ENCODE data around the gene PRR27. TPM values are rescaled to one million over a fixed set of nuclear protein-coding genes. Genes with fewer than 3 reads are reported as not detected.

Gene PRR27
- total RNA-seq, 1 donor from 2014 or later, result not detected

DNA sequence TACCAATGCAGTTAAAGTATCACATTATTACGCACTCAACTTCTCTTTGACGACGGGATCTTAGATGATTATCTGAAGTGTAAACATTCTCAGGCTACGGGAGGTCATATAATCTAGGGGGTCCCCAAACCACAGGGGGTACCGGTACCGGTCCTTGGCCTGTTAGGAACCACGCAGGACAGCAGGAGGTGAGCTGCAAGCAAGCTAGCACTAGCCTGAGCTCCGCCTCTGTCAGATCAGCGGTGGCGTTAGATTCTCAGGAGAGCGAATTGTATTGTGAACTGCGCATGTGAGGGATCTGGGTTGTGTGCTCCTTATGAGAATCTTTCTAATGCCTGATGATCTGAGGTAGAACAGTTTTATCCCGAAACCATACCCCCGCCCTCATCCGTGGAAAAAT is 20.6 kb upstream of the PRR27 start:
- H3K4me1 ChIP-seq, result no peaks in the 10 kb centered on the region

DNA sequence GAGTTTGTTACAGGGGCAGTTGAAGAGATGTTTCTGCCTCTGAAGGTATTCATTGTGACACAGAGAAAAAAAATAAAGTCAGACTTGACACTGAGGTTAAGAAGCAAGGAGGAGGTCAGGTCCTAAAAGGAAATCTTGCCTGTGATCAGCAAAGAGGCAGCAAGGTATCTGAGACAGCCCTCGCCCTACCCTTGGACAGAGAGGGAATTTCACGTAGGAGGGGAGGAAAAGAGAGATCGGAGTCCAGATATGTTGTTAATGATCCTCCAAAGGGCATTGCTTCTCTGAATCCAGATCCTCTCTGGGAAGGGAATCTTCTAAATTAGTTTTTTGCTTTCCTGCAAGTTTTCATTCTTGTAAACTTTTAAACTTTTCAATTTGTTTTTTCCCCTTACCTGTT is 15.3 kb upstream of the PRR27 start:
- H3K27me3 ChIP-seq, result no peaks in the 10 kb centered on the region
- intact Hi-C loops (cut with DNase I), result no loop called here
- no peak for TF ChIP-seq POLR2A (IDR thresholded peaks at IDR 0.05)
- TF ChIP-seq, protein P1, sequence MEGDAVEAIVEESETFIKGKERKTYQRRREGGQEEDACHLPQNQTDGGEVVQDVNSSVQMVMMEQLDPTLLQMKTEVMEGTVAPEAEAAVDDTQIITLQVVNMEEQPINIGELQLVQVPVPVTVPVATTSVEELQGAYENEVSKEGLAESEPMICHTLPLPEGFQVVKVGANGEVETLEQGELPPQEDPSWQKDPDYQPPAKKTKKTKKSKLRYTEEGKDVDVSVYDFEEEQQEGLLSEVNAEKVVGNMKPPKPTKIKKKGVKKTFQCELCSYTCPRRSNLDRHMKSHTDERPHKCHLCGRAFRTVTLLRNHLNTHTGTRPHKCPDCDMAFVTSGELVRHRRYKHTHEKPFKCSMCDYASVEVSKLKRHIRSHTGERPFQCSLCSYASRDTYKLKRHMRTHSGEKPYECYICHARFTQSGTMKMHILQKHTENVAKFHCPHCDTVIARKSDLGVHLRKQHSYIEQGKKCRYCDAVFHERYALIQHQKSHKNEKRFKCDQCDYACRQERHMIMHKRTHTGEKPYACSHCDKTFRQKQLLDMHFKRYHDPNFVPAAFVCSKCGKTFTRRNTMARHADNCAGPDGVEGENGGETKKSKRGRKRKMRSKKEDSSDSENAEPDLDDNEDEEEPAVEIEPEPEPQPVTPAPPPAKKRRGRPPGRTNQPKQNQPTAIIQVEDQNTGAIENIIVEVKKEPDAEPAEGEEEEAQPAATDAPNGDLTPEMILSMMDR (IDR thresholded peaks at IDR 0.05), result no peak
- TF ChIP-seq POLR2AphosphoS5 (IDR thresholded peaks at IDR 0.05; ENCODE audit: insufficient read depth in 1 of 2, low read depth in 1 of 2), result no peak
- DNase-seq (ENCODE audit: extremely low spot score in 2 of 2), result no peak
- H3K27ac ChIP-seq, result no peak overlapping the region
- H3K4me1 ChIP-seq, result no peaks in the 10 kb centered on the region
- H3K36me3 ChIP-seq, result no peaks in the 10 kb centered on the region
- H3K9me3 ChIP-seq, result no peaks in the 10 kb centered on the region
- H3K4me3 ChIP-seq, result no peak overlapping the region

More for the DNA sequence above, 20.6 kb upstream of the PRR27 start:
- intact Hi-C loops (cut with DNase I), result no loop called here
- Histone ChIP-seq H3K27ac (no peak overlapping the region), H3K4me3 (no peak overlapping the region), H3K27me3 (no peaks in the 10 kb centered on the region), H3K9me3 (no peaks in the 10 kb centered on the region), H3K36me3 (no peaks in the 10 kb centered on the region)
- no peak for DNase-seq (ENCODE audit: extremely low spot score in 2 of 2)
- TF ChIP-seq POLR2A (IDR thresholded peaks at IDR 0.05), result no peak
- TF ChIP-seq POLR2AphosphoS5 (IDR thresholded peaks at IDR 0.05; ENCODE audit: insufficient read depth in 1 of 2, low read depth in 1 of 2), result no peak
- TF ChIP-seq, protein P1 (IDR thresholded peaks at IDR 0.05), result no peak

DNA sequence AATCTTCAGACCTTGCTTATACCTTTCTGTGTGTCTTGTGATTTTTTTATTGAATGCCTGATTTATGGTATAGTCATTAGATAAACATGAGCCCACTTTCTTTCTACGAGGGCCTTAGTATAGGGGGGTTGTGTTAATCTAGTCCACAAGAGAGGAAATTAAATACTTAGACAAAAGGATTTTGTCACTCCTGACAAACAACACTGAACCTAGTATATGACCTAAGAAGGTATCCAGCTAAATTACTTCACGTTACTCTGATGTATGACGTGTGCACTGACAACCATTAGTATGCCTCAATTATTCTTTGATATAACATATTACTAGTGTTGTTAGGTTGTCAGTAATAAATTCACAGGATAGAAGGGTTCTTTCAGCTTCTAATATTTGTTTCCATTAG is 2.8 kb upstream of the PRR27 start:
- no peaks in the 10 kb centered on the region for H3K9me3 ChIP-seq
- no peaks in the 10 kb centered on the region for H3K27me3 ChIP-seq
- H3K4me3 ChIP-seq, result no peak overlapping the region
- no peak overlapping the region for H3K27ac ChIP-seq
- TF ChIP-seq POLR2AphosphoS5 (IDR thresholded peaks at IDR 0.05; ENCODE audit: insufficient read depth in 1 of 2, low read depth in 1 of 2), result no peak
- TF ChIP-seq, protein P1 (IDR thresholded peaks at IDR 0.05), result no peak
- TF ChIP-seq POLR2A (IDR thresholded peaks at IDR 0.05), result no peak
- no peak for DNase-seq (ENCODE audit: extremely low spot score in 2 of 2)
- no peaks in the 10 kb centered on the region for H3K4me1 ChIP-seq
- intact Hi-C loops (cut with DNase I), result no loop called here
- no peaks in the 10 kb centered on the region for H3K36me3 ChIP-seq

DNA sequence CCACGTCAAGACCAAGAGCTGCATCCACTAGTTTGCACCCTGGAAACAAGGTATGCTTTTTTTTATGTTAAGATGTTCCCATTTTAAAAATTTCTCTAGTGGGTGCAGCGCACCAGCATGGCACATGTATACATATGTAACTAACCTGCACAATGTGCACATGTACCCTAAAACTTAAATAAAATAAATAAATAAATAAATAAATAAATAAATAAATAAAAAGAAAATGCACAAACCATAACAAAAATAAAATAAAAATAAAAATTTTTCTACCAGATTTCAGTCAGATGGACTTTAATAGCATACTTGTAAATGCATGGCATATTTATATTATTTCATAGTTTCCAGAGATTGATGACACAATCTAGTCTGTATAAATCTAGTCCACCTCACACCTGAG is 1.9 kb upstream of the PRR27 start:
- DNase-seq (ENCODE audit: extremely low spot score in 2 of 2), result no peak
- TF ChIP-seq POLR2AphosphoS5 (IDR thresholded peaks at IDR 0.05; ENCODE audit: insufficient read depth in 1 of 2, low read depth in 1 of 2) (no peak), POLR2A (IDR thresholded peaks at IDR 0.05) (no peak)
- TF ChIP-seq, protein P1 (IDR thresholded peaks at IDR 0.05), result no peak
- Histone ChIP-seq H3K27ac (no peak overlapping the region), H3K36me3 (no peaks in the 10 kb centered on the region), H3K9me3 (no peaks in the 10 kb centered on the region), H3K4me1 (no peaks in the 10 kb centered on the region), H3K4me3 (no peak overlapping the region), H3K27me3 (no peaks in the 10 kb centered on the region)
- intact Hi-C loops (cut with DNase I), result no loop called here

DNA sequence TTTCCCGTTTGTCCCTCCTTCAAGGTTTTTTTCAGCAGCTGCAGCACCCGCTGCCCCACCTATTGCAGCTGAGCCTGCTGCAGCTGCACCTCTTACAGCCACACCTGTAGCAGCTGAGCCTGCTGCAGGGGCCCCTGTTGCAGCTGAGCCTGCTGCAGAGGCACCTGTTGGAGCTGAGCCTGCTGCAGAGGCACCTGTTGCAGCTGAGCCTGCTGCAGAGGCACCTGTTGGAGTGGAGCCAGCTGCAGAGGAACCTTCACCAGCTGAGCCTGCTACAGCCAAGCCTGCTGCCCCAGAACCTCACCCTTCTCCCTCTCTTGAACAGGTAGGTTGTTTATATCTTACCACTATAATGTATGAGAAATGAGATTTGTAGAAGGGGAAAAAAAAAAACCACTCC is 4.5 kb downstream of the PRR27 start:
- Histone ChIP-seq H3K4me1 (no peaks in the 10 kb centered on the region), H3K4me3 (no peak overlapping the region), H3K9me3 (no peaks in the 10 kb centered on the region), H3K27me3 (no peaks in the 10 kb centered on the region), H3K27ac (no peak overlapping the region), H3K36me3 (no peaks in the 10 kb centered on the region)
- no peak for TF ChIP-seq POLR2AphosphoS5 (IDR thresholded peaks at IDR 0.05; ENCODE audit: insufficient read depth in 1 of 2, low read depth in 1 of 2)
- TF ChIP-seq, protein P1 (IDR thresholded peaks at IDR 0.05), result no peak
- TF ChIP-seq POLR2A (IDR thresholded peaks at IDR 0.05), result no peak
- intact Hi-C loops (cut with DNase I), result loop anchor here (5.0 kb wide), 1 partner anchor 1906 kb away; no protein-coding TSS in a partner anchor
- no peak for DNase-seq (ENCODE audit: extremely low spot score in 2 of 2)
